Naive thymus-derived CD4-positive, alpha-beta T cell (primary cell): ENCODE results near the gene MRLN. TPM values are rescaled to one million over a fixed set of nuclear protein-coding genes. Genes with fewer than 3 reads are reported as not detected.
"Not testable (repeated sequence)": the region's sequence is repeated elsewhere in the genome, so short reads cannot be mapped to it uniquely, and the experiment has no call there.

Source experiments
- ATAC-seq: fragments of 150-1000 bp; cut with Tn5 transposase; 2 replicates; pipeline ENCODE4 v1.10.0; 2021; ENCODE audit warnings: mild to moderate bottlenecking, moderate library complexity
- CTCF ChIA-PET: fragments of 350-600 bp; sonication (Branson Sonifier 250); formaldehyde crosslinking; loops from one replicate; lab custom pipeline; 2021; ENCODE audit warnings: antibody characterized with exemption; lab: Charles Lee
- POLR2A ChIA-PET: fragments of 350-600 bp; sonication (Branson Sonifier 250); formaldehyde crosslinking; loops from one replicate; lab custom pipeline; 2021; ENCODE audit warnings: antibody characterized with exemption, inconsistent platforms; lab: Charles Lee
- DNase-seq, 9 donors: peaks; one replicate each; pipeline versions ENCODE4 v3.0.0 to v3.0.0-alpha.2; 2020 to 2022; ENCODE audit warnings: mixed read lengths in 1 of 9
- H3K27ac ChIP-seq: one replicate; pipeline ENCODE4 v1.7.0; 2013; ENCODE audit warnings: mild to moderate bottlenecking, low read depth, low read length, moderate library complexity
- H3K27me3 ChIP-seq, 2 donors: one replicate each; pipeline ENCODE4 v1.7.0; 2013; ENCODE audit warnings: low read length in 2 of 2, mild to moderate bottlenecking in 2 of 2, moderate library complexity in 2 of 2; ENCODE audit not compliant: control insufficient read depth in 2 of 2, insufficient read depth in 2 of 2
- H3K36me3 ChIP-seq, 3 experiments: 1 replicate in 2 of 3; 2 replicates in 1 of 3; pipeline ENCODE4 v1.7.0; 2013; ENCODE audit warnings: low read length in 3 of 3, mild to moderate bottlenecking in 3 of 3, moderate library complexity in 1 of 3; ENCODE audit not compliant: insufficient read depth in 3 of 3, control insufficient read depth in 2 of 3
- H3K4me1 ChIP-seq, 2 donors: one replicate each; pipeline ENCODE4 v1.7.0; 2013; ENCODE audit warnings: low read length in 2 of 2, mild to moderate bottlenecking in 2 of 2, moderate library complexity in 1 of 2; ENCODE audit not compliant: control insufficient read depth in 2 of 2, insufficient read depth in 2 of 2
- H3K4me3 ChIP-seq: 2 replicates; pipeline ENCODE4 v1.7.0; 2013; ENCODE audit warnings: mild to moderate bottlenecking, low read length
- H3K9me3 ChIP-seq, 3 experiments: 1 replicate in 2 of 3; 2 replicates in 1 of 3; pipeline ENCODE4 v1.7.0; 2013; ENCODE audit warnings: low read length in 3 of 3; ENCODE audit not compliant: control insufficient read depth in 2 of 3
- H3K27ac Mint-ChIP-seq, 9 donors: one replicate each; pipeline ENCODE4 v1.8.0; 2020 to 2022; ENCODE audit warnings: mixed read lengths in 9 of 9, mild to moderate bottlenecking in 8 of 9, moderate library complexity in 5 of 9, inconsistent platforms in 2 of 9
- H3K27me3 Mint-ChIP-seq, 5 donors: one replicate each; pipeline ENCODE4 v1.8.0; 2021 to 2022; ENCODE audit warnings: mixed read lengths in 5 of 5, mild to moderate bottlenecking in 1 of 5
- H3K36me3 Mint-ChIP-seq, 5 donors: one replicate each; pipeline ENCODE4 v1.8.0; 2020 to 2022; ENCODE audit warnings: mixed read lengths in 5 of 5, mild to moderate bottlenecking in 3 of 5, inconsistent platforms in 1 of 5
- H3K4me1 Mint-ChIP-seq, 7 donors: one replicate each; pipeline ENCODE4 v1.8.0; 2020 to 2022; ENCODE audit warnings: mixed read lengths in 7 of 7, mild to moderate bottlenecking in 3 of 7, inconsistent platforms in 1 of 7
- H3K4me3 Mint-ChIP-seq, 10 donors: one replicate each; pipeline ENCODE4 v1.8.0; 2020 to 2022; ENCODE audit warnings: mild to moderate bottlenecking in 10 of 10, mixed read lengths in 10 of 10, moderate library complexity in 6 of 10, inconsistent platforms in 2 of 10
- H3K9me3 Mint-ChIP-seq, 11 donors: one replicate each; pipeline ENCODE4 v1.8.0; 2020 to 2022; ENCODE audit warnings: mixed read lengths in 11 of 11, mild to moderate bottlenecking in 4 of 11, inconsistent platforms in 1 of 11, moderate library complexity in 1 of 11
- intact Hi-C, 2 donors: fragments of 100-400 bp; cut with micrococcal nuclease; formaldehyde crosslinking; loops; one replicate each; pipeline ENCODE4 v1.15.1; 2023
- polyA plus RNA-seq, 2 donors: library from polyadenylated mRNA; unstranded; fragments of 300-500 nt; fragmentation: Illumina TruSeq; gene quantifications; one replicate each; pipeline ENCODE4 v1.2.3, GENCODE V29; 2021
- total RNA-seq, 6 experiments: library from RNA in 5 of 6; stranded (reverse) in 5 of 6; gene quantifications; 1 replicate in 5 of 6; 2 replicates in 1 of 6; pipeline ENCODE4 v1.2.3 and lab custom pipeline; 2021 to 2026

Gene MRLN
- total RNA-seq = not detected
- not detected for polyA plus RNA-seq
- total RNA-seq (lab: John Stamatoyannopoulos, UW) = not detected

- Histone ChIP-seq H3K9me3 (no peaks in the 10 kb centered on the region), H3K4me1 (no peaks in the 10 kb centered on the region), H3K36me3 (no peaks in the 10 kb centered on the region), H3K4me3 (no peak within 1 kb of the TSS), H3K27ac (no peak within 1 kb of the TSS), H3K27me3 (no peaks in the 10 kb centered on the region)
- H3K27ac Mint-ChIP-seq = no peak within 1 kb of the TSS
- ChIA-PET POLR2A (no interaction called here), CTCF (no interaction called here)
- H3K4me3 Mint-ChIP-seq = no peak within 1 kb of the TSS
- DNase-seq = no peak
- no peaks in the 10 kb centered on the region for H3K9me3 Mint-ChIP-seq
- peaks cover 0 to 25% (median 15%) of the 10 kb centered on the region in 5 donors for H3K27me3 Mint-ChIP-seq
- ATAC-seq = no peak
- H3K36me3 Mint-ChIP-seq = no peaks in the 10 kb centered on the region
- no peaks in the 10 kb centered on the region for H3K4me1 Mint-ChIP-seq
- intact Hi-C loops = no loop called here
Measured at GRCh38 chr10:59753267-59753666, at the start of gene MRLN. TSS of gene MRLN (minus strand) at chr10:59753455.

- DNase-seq = no peak
- Mint-ChIP-seq H3K27me3 (no peaks in the 10 kb centered on the region), H3K4me1 (peaks cover 0 to 2% (median 0%) of the 10 kb centered on the region in 7 donors), H3K9me3 (peaks cover 0 to 1% (median 0%) of the 10 kb centered on the region in 11 donors), H3K4me3 (no peak overlapping the region), H3K27ac (peak overlapping the region in 1 of 9 donors; percentile 14), H3K36me3 (peaks cover 19 to 77% (median 70%) of the 10 kb centered on the region in 5 donors)
- H3K9me3 ChIP-seq = no peaks in the 10 kb centered on the region
- H3K4me1 ChIP-seq = no peaks in the 10 kb centered on the region
- CTCF ChIA-PET = no interaction called here
- no peak overlapping the region for H3K4me3 ChIP-seq
- H3K36me3 ChIP-seq = peaks cover 0 to 49% (median 11%) of the 10 kb centered on the region in 3 experiments
- ATAC-seq = no peak
- H3K27ac ChIP-seq = no peak overlapping the region
- intact Hi-C loops = loop anchor here (10.0 kb wide), 2 partner anchors 846 to 1016 kb away; no protein-coding TSS in a partner anchor
- POLR2A ChIA-PET = no interaction called here
- no peaks in the 10 kb centered on the region for H3K27me3 ChIP-seq
Measured at GRCh38 chr10:59801171-59801570, 47.9 kb upstream of the MRLN start.

- no peak overlapping the region for H3K4me3 ChIP-seq
- no peak for ATAC-seq
- no peak overlapping the region for H3K27ac ChIP-seq
- DNase-seq = no peak
- no peaks in the 10 kb centered on the region for H3K27me3 ChIP-seq
- no peak overlapping the region for H3K4me3 Mint-ChIP-seq
- peaks cover 0 to 36% (median 6%) of the 10 kb centered on the region in 3 experiments for H3K36me3 ChIP-seq
- CTCF ChIA-PET = interaction anchor here (0.9 kb wide), 1 partner anchor 9 kb away, joined by 3 read pairs; no protein-coding TSS in a partner anchor
- peak overlapping the region in 1 of 9 donors; percentile 4 for H3K27ac Mint-ChIP-seq
- POLR2A ChIA-PET = no interaction called here
- H3K9me3 Mint-ChIP-seq = peaks cover 0 to 2% (median 0%) of the 10 kb centered on the region in 11 donors
- H3K27me3 Mint-ChIP-seq = no peaks in the 10 kb centered on the region
- peaks cover 0 to 2% (median 0%) of the 10 kb centered on the region in 7 donors for H3K4me1 Mint-ChIP-seq
- intact Hi-C loops = no loop called here
- H3K36me3 Mint-ChIP-seq = peaks cover 18 to 80% (median 65%) of the 10 kb centered on the region in 5 donors
- H3K9me3 ChIP-seq = no peaks in the 10 kb centered on the region
- no peaks in the 10 kb centered on the region for H3K4me1 ChIP-seq
Measured at GRCh38 chr10:59799421-59799820, 46.2 kb upstream of the MRLN start.

GRCh38 chr10:59793919-59794318 lies 40.7 kb upstream of the MRLN start:
- ChIA-PET CTCF (no interaction called here), POLR2A (interaction anchor here (0.6 kb wide), 1 partner anchor 342 kb away, joined by 3 read pairs; no protein-coding TSS in a partner anchor)
- Histone ChIP-seq H3K4me3 (no peak overlapping the region), H3K27ac (no peak overlapping the region), H3K4me1 (no peaks in the 10 kb centered on the region), H3K27me3 (no peaks in the 10 kb centered on the region), H3K36me3 (peaks cover 0 to 40% (median 16%) of the 10 kb centered on the region in 3 experiments), H3K9me3 (no peaks in the 10 kb centered on the region)
- Mint-ChIP-seq H3K4me3 (no peak overlapping the region), H3K27ac (no peak overlapping the region), H3K36me3 (peaks cover 15 to 68% (median 54%) of the 10 kb centered on the region in 5 donors), H3K9me3 (peaks cover 0 to 2% (median 0%) of the 10 kb centered on the region in 11 donors), H3K27me3 (no peaks in the 10 kb centered on the region), H3K4me1 (peaks cover 0 to 2% (median 0%) of the 10 kb centered on the region in 7 donors)
- no peak for DNase-seq
- intact Hi-C loops = no loop called here
- no peak for ATAC-seq

- Mint-ChIP-seq H3K4me1 (peaks cover 0 to 2% (median 0%) of the 10 kb centered on the region in 7 donors), H3K36me3 (peaks cover 15 to 64% (median 47%) of the 10 kb centered on the region in 5 donors), H3K27ac (peak overlapping the region in 2 of 9 donors; percentile 36 to 41), H3K9me3 (peaks cover 0 to 2% (median 0%) of the 10 kb centered on the region in 11 donors), H3K4me3 (no peak overlapping the region), H3K27me3 (no peaks in the 10 kb centered on the region)
- H3K4me3 ChIP-seq = no peak overlapping the region
- no peak for DNase-seq
- H3K4me1 ChIP-seq = no peaks in the 10 kb centered on the region
- CTCF ChIA-PET = no interaction called here
- ATAC-seq = no peak
- H3K9me3 ChIP-seq = no peaks in the 10 kb centered on the region
- intact Hi-C loops = no loop called here
- H3K36me3 ChIP-seq = peaks cover 0 to 38% (median 16%) of the 10 kb centered on the region in 3 experiments
- H3K27ac ChIP-seq = no peak overlapping the region
- no peaks in the 10 kb centered on the region for H3K27me3 ChIP-seq
- POLR2A ChIA-PET = no interaction called here
Measured at GRCh38 chr10:59792812-59793211, 39.6 kb upstream of the MRLN start.

- ChIA-PET CTCF (no interaction called here), POLR2A (no interaction called here)
- Histone ChIP-seq H3K4me3 (no peak overlapping the region), H3K27me3 (no peaks in the 10 kb centered on the region), H3K9me3 (no peaks in the 10 kb centered on the region), H3K36me3 (peaks cover 0 to 33% (median 16%) of the 10 kb centered on the region in 3 experiments), H3K4me1 (no peaks in the 10 kb centered on the region), H3K27ac (no peak overlapping the region)
- H3K27me3 Mint-ChIP-seq = no peaks in the 10 kb centered on the region
- no peak overlapping the region for H3K27ac Mint-ChIP-seq
- intact Hi-C loops = no loop called here
- DNase-seq (no peak), ATAC-seq (no peak)
- peaks cover 10 to 54% (median 37%) of the 10 kb centered on the region in 5 donors for H3K36me3 Mint-ChIP-seq
- H3K4me3 Mint-ChIP-seq = no peak overlapping the region
- H3K4me1 Mint-ChIP-seq = peaks cover 0 to 2% (median 0%) of the 10 kb centered on the region in 7 donors
- peaks cover 0 to 2% (median 0%) of the 10 kb centered on the region in 11 donors for H3K9me3 Mint-ChIP-seq
Measured at GRCh38 chr10:59791601-59792000, 38.3 kb upstream of the MRLN start.

GRCh38 chr10:59790080-59790479 lies 36.8 kb upstream of the MRLN start:
- H3K9me3 Mint-ChIP-seq, ATAC-seq, H3K27me3 Mint-ChIP-seq, intact Hi-C loops, H3K4me3 Mint-ChIP-seq, H3K9me3 ChIP-seq, H3K27ac ChIP-seq, CTCF ChIA-PET, DNase-seq, H3K4me1 Mint-ChIP-seq, H3K27me3 ChIP-seq, H3K4me1 ChIP-seq, POLR2A ChIA-PET, H3K4me3 ChIP-seq: not testable (repeated sequence)
- peaks cover 0 to 33% (median 16%) of the 10 kb centered on the region in 3 experiments for H3K36me3 ChIP-seq
- peaks cover 10 to 43% (median 31%) of the 10 kb centered on the region in 5 donors for H3K36me3 Mint-ChIP-seq
- peak overlapping the region in 1 of 9 donors; percentile 4 for H3K27ac Mint-ChIP-seq
